OCI-LY3 (cell line): ENCODE measurements around the gene OXTR.

Experiments used
- H2AFZ ChIP-seq: fragments of 200-600, 300-600 bp; shearing (Covaris generic); 2 replicates; pipeline ENCODE4 v1.6.0; 2014; ENCODE audit warnings: antibody characterized with exemption, low read depth, low read length
- H3K27ac ChIP-seq: fragments of 200-600, 300-600 bp; sonication (generic); 2 replicates; pipeline ENCODE4 v1.5.1; 2014; ENCODE audit warnings: mild to moderate bottlenecking, low read length, moderate library complexity, mixed read lengths
- H3K27me3 ChIP-seq: fragments of 200-600, 300-600 bp; sonication (generic); 2 replicates; pipeline ENCODE4 v1.6.1; 2014; ENCODE audit warnings: low read depth, low read length, mixed read lengths
- H3K36me3 ChIP-seq: fragments of 200-600, 300-600 bp; sonication (generic); replicated peaks from 2 replicates; pipeline ENCODE3; 2014; ENCODE audit warnings: low read depth, low read length, mixed read lengths
- H3K4me1 ChIP-seq: fragments of 300-600, 200-600 bp; sonication (generic); 2 replicates; pipeline ENCODE4 v1.6.1; 2014; ENCODE audit warnings: low read length, mixed read lengths
- H3K4me2 ChIP-seq: fragments of 200-600, 300-600 bp; sonication (generic); 2 replicates; pipeline ENCODE4 v1.6.1; 2014; ENCODE audit warnings: low read length, mixed read lengths
- H3K4me3 ChIP-seq: fragments of 300-600, 200-600 bp; sonication (generic); 2 replicates; pipeline ENCODE4 v1.5.1; 2014; ENCODE audit warnings: antibody characterized with exemption, mild to moderate bottlenecking, low read length, moderate library complexity
- H3K79me2 ChIP-seq: fragments of 300-600, 200-600 bp; shearing (Covaris generic); 2 replicates; pipeline ENCODE4 v1.6.1; 2014; ENCODE audit warnings: mild to moderate bottlenecking, low read length, mixed read lengths
- H3K9ac ChIP-seq: fragments of 300-600, 200-600 bp; shearing (Covaris generic); 2 replicates; pipeline ENCODE4 v1.6.0; 2014; ENCODE audit warnings: mild to moderate bottlenecking, low read length, moderate library complexity
- H3K9me3 ChIP-seq: fragments of 200-600, 300-600 bp; shearing (Covaris generic); 2 replicates; pipeline ENCODE4 v1.6.1; 2014; ENCODE audit warnings: low read length, mixed read lengths; ENCODE audit not compliant: insufficient read depth
- H4K20me1 ChIP-seq: fragments of 200-600, 300-600 bp; sonication (generic); 2 replicates; pipeline ENCODE4 v1.6.1; 2016; ENCODE audit warnings: low read length, mixed read lengths; ENCODE audit not compliant: insufficient read depth
- EZH2phosphoT487 ChIP-seq: fragments of 200-600 bp; shearing (Covaris generic); IDR thresholded peaks from 2 replicates; pipeline ENCODE4 v1.6.1; 2018; ENCODE audit warnings: antibody characterized with exemption, mixed run types, low read depth
- TF ChIP-seq, protein P1 (sequence below): fragments of 200-600, 300-600 bp; sonication (generic); IDR thresholded peaks from 2 replicates; pipeline ENCODE4 v1.5.1; 2014; ENCODE audit warnings: antibody characterized with exemption, low read length, low read depth

OXTR gene

DNA sequence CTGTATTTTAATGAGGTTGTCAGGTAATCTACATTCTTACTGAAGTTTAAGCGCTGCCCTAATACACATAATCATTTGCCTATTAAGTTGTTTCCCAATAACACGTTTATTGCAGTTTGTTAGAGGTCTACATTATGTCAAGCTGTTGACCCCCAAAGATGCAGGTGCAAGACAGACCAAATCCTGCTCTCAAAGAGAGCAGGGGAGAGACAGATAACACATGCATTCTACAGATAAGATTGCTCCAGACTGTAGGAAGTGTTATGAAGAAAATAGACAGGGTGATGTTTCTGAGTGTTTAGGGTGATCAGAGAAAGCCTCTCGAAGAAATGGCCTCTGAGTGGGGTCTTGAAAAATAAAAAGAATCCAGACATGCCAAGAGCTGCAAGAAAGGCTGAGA lies 24.8 kb upstream of the OXTR start:
- Histone ChIP-seq H2AFZ (no peak overlapping the region), H3K4me3 (no peak overlapping the region), H3K36me3 (no peaks in the 10 kb centered on the region), H3K27me3 (no peaks in the 10 kb centered on the region), H3K79me2 (no peaks in the 10 kb centered on the region), H3K9ac (no peak overlapping the region), H4K20me1 (no peaks in the 10 kb centered on the region), H3K27ac (no peak overlapping the region), H3K9me3 (no peaks in the 10 kb centered on the region), H3K4me2 (no peak overlapping the region), H3K4me1 (no peaks in the 10 kb centered on the region)
- TF ChIP-seq, protein P1, sequence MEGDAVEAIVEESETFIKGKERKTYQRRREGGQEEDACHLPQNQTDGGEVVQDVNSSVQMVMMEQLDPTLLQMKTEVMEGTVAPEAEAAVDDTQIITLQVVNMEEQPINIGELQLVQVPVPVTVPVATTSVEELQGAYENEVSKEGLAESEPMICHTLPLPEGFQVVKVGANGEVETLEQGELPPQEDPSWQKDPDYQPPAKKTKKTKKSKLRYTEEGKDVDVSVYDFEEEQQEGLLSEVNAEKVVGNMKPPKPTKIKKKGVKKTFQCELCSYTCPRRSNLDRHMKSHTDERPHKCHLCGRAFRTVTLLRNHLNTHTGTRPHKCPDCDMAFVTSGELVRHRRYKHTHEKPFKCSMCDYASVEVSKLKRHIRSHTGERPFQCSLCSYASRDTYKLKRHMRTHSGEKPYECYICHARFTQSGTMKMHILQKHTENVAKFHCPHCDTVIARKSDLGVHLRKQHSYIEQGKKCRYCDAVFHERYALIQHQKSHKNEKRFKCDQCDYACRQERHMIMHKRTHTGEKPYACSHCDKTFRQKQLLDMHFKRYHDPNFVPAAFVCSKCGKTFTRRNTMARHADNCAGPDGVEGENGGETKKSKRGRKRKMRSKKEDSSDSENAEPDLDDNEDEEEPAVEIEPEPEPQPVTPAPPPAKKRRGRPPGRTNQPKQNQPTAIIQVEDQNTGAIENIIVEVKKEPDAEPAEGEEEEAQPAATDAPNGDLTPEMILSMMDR, result no peak
- no peak for TF ChIP-seq EZH2phosphoT487

DNA sequence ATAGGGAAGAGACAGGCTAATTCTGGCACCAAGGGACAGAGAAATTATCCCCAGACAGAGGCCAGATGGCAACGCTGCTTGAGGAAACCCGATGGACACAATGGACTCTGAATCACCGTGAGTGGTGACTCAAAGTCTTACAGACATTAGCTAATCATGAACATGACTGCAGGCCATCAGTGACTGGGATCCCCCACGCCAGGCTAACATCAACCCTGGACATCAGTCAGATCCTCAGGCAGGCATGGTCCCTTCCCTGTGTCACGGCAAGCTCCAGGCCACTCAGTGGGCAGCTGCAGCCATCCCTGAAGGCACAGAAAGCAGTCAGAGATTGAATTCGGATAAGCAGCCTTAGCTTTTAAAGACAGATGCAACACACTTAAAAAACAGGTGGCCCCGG lies 23.8 kb upstream of the OXTR start:
- no peaks in the 10 kb centered on the region for H3K36me3 ChIP-seq
- H3K27me3 ChIP-seq, result no peaks in the 10 kb centered on the region
- H3K79me2 ChIP-seq, result no peaks in the 10 kb centered on the region
- no peaks in the 10 kb centered on the region for H3K9me3 ChIP-seq
- no peak for TF ChIP-seq EZH2phosphoT487
- TF ChIP-seq, protein P1, result no peak
- no peak overlapping the region for H3K27ac ChIP-seq
- no peaks in the 10 kb centered on the region for H3K4me1 ChIP-seq
- H3K4me2 ChIP-seq, result no peak overlapping the region
- H3K4me3 ChIP-seq, result no peak overlapping the region
- no peak overlapping the region for H2AFZ ChIP-seq
- H4K20me1 ChIP-seq, result no peaks in the 10 kb centered on the region
- no peak overlapping the region for H3K9ac ChIP-seq

DNA sequence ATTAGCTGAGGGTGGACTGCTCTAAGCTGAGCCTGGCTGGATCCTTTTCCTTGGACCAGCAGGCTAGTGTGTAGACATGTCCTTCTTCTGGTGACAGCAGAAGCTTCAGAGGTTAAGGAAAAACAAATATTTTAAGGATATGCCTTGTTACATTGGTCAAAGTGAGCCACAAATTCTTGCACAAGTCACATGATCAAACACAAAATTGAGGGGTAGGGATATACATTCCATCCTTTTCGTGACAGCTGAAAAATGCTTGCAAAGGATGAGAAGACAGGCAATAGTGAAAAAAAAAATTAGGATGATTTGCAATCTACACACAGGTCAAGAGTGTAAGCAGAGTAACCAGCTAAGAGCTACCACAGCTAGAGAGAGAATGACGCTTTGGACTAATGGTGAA lies 21.1 kb upstream of the OXTR start:
- H3K27ac ChIP-seq, result no peak overlapping the region
- no peaks in the 10 kb centered on the region for H3K79me2 ChIP-seq
- no peak overlapping the region for H3K4me2 ChIP-seq
- no peaks in the 10 kb centered on the region for H3K4me1 ChIP-seq
- TF ChIP-seq EZH2phosphoT487, result no peak
- TF ChIP-seq, protein P1, result no peak
- no peaks in the 10 kb centered on the region for H3K27me3 ChIP-seq
- H3K9ac ChIP-seq, result no peak overlapping the region
- H4K20me1 ChIP-seq, result no peaks in the 10 kb centered on the region
- no peak overlapping the region for H3K4me3 ChIP-seq
- no peaks in the 10 kb centered on the region for H3K9me3 ChIP-seq
- no peaks in the 10 kb centered on the region for H3K36me3 ChIP-seq
- H2AFZ ChIP-seq, result no peak overlapping the region

DNA sequence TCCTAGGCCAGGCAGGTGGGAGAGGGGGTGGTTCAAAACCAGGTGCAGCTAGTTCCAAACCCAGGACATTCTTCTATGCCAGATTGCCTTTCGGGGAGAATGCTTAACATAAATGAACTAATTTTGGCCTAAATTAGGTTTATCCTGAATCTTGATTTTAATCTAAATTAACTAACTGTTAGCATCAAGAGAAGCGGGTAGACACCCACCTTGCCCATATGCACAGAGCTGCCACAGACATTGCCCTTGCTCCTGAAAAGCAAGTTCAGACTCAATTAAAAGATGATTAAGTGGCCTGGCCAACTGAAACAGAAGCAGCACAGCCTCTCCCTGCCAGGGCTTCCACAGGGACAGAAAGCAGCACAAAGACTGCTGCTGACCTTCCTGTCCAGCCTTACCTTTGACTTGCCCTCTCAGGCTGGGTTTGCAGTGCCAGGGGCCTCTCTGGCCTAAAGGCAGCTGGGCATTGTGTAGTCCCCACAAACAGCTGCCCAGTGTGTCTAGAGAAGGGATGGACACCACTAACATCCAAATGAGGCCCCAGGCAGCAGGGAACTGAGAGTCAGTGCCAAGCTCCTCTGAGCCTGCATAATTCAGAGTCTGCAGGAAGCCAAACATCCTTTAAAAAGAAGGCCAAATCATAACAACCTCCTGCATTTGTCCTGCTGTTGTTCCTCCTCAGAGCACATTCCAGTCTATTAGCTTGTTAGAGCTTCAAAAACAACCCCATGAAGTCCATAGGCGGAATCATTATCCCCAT lies 15.4 kb upstream of the OXTR start:
- H3K9ac ChIP-seq, result no peak overlapping the region

More for the DNA sequence above, 15.4 kb upstream of the OXTR start:
- no peak overlapping the region for H2AFZ ChIP-seq
- no peak overlapping the region for H3K27ac ChIP-seq
- H3K9me3 ChIP-seq, result no peaks in the 10 kb centered on the region
- no peaks in the 10 kb centered on the region for H3K27me3 ChIP-seq
- H4K20me1 ChIP-seq, result no peaks in the 10 kb centered on the region
- peaks cover 7% of the 10 kb centered on the region for H3K4me1 ChIP-seq
- H3K4me3 ChIP-seq, result no peak overlapping the region
- no peaks in the 10 kb centered on the region for H3K36me3 ChIP-seq
- no peaks in the 10 kb centered on the region for H3K79me2 ChIP-seq
- TF ChIP-seq, protein P1, result no peak
- TF ChIP-seq EZH2phosphoT487, result no peak
- H3K4me2 ChIP-seq, result no peak overlapping the region
